HG03558 (cell line): ENCODE data around the gene TBC1D22A.

Experiments used
- ATAC-seq: cut with Tn5 transposase; IDR thresholded peaks from one replicate; pipeline ENCODE4 v1.9.1; 2021; ENCODE audit warnings: moderate number of reproducible peaks; ENCODE audit not compliant: unreplicated experiment; ENCODE audit errors: extremely low read depth

The TBC1D22A gene

GRCh38 chr22:46852771-46853170 lies 90.3 kb downstream of the TBC1D22A start:
- ATAC-seq: no peak

GRCh38 chr22:46853191-46853590 lies 90.7 kb downstream of the TBC1D22A start:
- no peak for ATAC-seq

GRCh38 chr22:46854125-46854870 lies 91.8 kb downstream of the TBC1D22A start:
- ATAC-seq: no peak

- no peak for ATAC-seq
These were observed 93.2 kb downstream of the TBC1D22A start for GRCh38 chr22:46855681-46856080.

GRCh38 chr22:46856661-46857060 lies 94.2 kb downstream of the TBC1D22A start:
- no peak for ATAC-seq

GRCh38 chr22:46857142-46857884 lies 94.9 kb downstream of the TBC1D22A start:
- ATAC-seq: no peak

GRCh38 chr22:46857885-46858143 lies 95.4 kb downstream of the TBC1D22A start:
- ATAC-seq: no peak

GRCh38 chr22:46858181-46858771 lies 95.8 kb downstream of the TBC1D22A start:
- no peak for ATAC-seq

- ATAC-seq: no peak
These were observed 98.1 kb downstream of the TBC1D22A start for GRCh38 chr22:46860562-46860961.

GRCh38 chr22:46861468-46862367 lies 99.3 kb downstream of the TBC1D22A start:
- ATAC-seq: no peak

- ATAC-seq: no peak
These were observed 100.2 kb downstream of the TBC1D22A start for GRCh38 chr22:46862418-46863324.

GRCh38 chr22:46863794-46864193 lies 101.3 kb downstream of the TBC1D22A start:
- ATAC-seq: no peak

- no peak for ATAC-seq
These were observed 102.0 kb downstream of the TBC1D22A start for GRCh38 chr22:46864314-46865051.

- ATAC-seq: no peak
These were observed 102.6 kb downstream of the TBC1D22A start for GRCh38 chr22:46865052-46865434.

- no peak for ATAC-seq
These were observed 103.2 kb downstream of the TBC1D22A start for GRCh38 chr22:46865642-46866041.

- no peak for ATAC-seq
These were observed 104.1 kb downstream of the TBC1D22A start for GRCh38 chr22:46866591-46866990.

- ATAC-seq: no peak
These were observed 104.7 kb downstream of the TBC1D22A start for GRCh38 chr22:46867106-46867505.

- ATAC-seq: no peak
These were observed 106.9 kb downstream of the TBC1D22A start for GRCh38 chr22:46869329-46869728.
